HepG2 (cell line): ENCODE measurements around the gene STIMATE. TPM values are rescaled to one million over a fixed set of nuclear protein-coding genes. Genes with fewer than 3 reads are reported as not detected.
A peak's percentile ranks its signal among the peaks of the same experiment; 100 is the strongest.

ENCODE experiments used
- ATAC-seq: fragments of 200-7000 bp; cut with Tn5 transposase; 3 replicates; pipeline ENCODE4 v1.9.1; 2020; ENCODE audit warnings: mild to moderate bottlenecking, moderate library complexity
- BruUV-seq: library from RNA; stranded (reverse); fragments of 400-500 nt; replicated peaks from 2 replicates; lab custom pipeline; 2021; lab: Mats Ljungman, UMichigan
- CTCF ChIA-PET: fragments of 300-600 bp; formaldehyde crosslinking; extraction: SDS; loops from one replicate; lab custom pipeline; 2021; ENCODE audit warnings: low total read pairs, inconsistent platforms, low intra/inter-chr PET ratio; lab: Yijun Ruan, JAX
- POLR2A ChIA-PET: fragments of 350-600 bp; sonication (Branson Sonifier 250); formaldehyde crosslinking; loops from one replicate; lab custom pipeline; 2020; ENCODE audit warnings: antibody characterized with exemption, inconsistent platforms; lab: Yijun Ruan, JAX
- DNase-seq: peaks from one replicate; pipeline ENCODE4 v3.0.0-alpha.2; 2015; ENCODE audit warnings: low spot score
- FAIRE-seq: peaks from 3 replicates; lab custom pipeline; 2011; peaks lifted over from hg19 to GRCh38; lab: Jason Lieb, UNC
- H2AFZ ChIP-seq: one replicate; pipeline ENCODE4 v1.6.1; 2011; ENCODE audit warnings: low read length, inconsistent platforms
- H3K27ac ChIP-seq: fragments of 300-600 bp; 3 replicates; pipeline ENCODE4 v1.8.0; 2011; ENCODE audit warnings: mixed run types, mild to moderate bottlenecking, mixed read lengths, low read length, inconsistent platforms; ENCODE audit not compliant: insufficient read depth; ENCODE audit errors: extremely low read length
- H3K27me3 ChIP-seq, 2 experiments: fragments of 200-600 bp in 1 of 2; 2 replicates in 1 of 2; 3 replicates in 1 of 2; pipeline versions ENCODE4 v1.6.0 to v1.8.0; 2011; ENCODE audit warnings: low read length in 2 of 2, mild to moderate bottlenecking in 2 of 2, moderate library complexity in 2 of 2, inconsistent platforms in 1 of 2; ENCODE audit not compliant: insufficient read depth in 2 of 2, control insufficient read depth in 1 of 2
- H3K36me3 ChIP-seq, 2 experiments: fragments of 200-600 bp in 1 of 2; replicated peaks in 1 of 2; 2 replicates in 1 of 2; 3 replicates in 1 of 2; pipeline versions ENCODE4 v1.5.1 to v1.8.0; 2011; ENCODE audit warnings: low read length in 2 of 2, inconsistent platforms in 1 of 2; ENCODE audit not compliant: insufficient read depth in 2 of 2, control insufficient read depth in 1 of 2
- H3K4me1 ChIP-seq: 2 replicates; pipeline ENCODE4 v1.5.1; 2012; ENCODE audit warnings: low read length, inconsistent platforms; ENCODE audit not compliant: insufficient read depth
- H3K4me2 ChIP-seq: 2 replicates; pipeline ENCODE4 v1.6.0; 2011; ENCODE audit warnings: low read depth, low read length, inconsistent platforms
- H3K4me3 ChIP-seq, 3 experiments: fragments of 200-600 bp in 1 of 3; sonication (generic), shearing (Covaris generic) in 1 of 3; replicated peaks in 1 of 3; 2 replicates each; pipeline ENCODE4 v1.5.1; 2011 to 2016; ENCODE audit warnings: low read length in 3 of 3, inconsistent platforms in 2 of 3, low read depth in 2 of 3, mild to moderate bottlenecking in 2 of 3, control low read depth in 1 of 3, mixed read lengths in 1 of 3; ENCODE audit not compliant: insufficient read depth in 1 of 3
- H3K79me2 ChIP-seq: one replicate; pipeline ENCODE4 v1.6.1; 2011; ENCODE audit warnings: low read length, inconsistent platforms; ENCODE audit not compliant: insufficient read depth
- H3K9ac ChIP-seq: 2 replicates; pipeline ENCODE4 v1.6.0; 2011; ENCODE audit warnings: mild to moderate bottlenecking, low read depth, low read length, inconsistent platforms; ENCODE audit not compliant: insufficient read depth
- H3K9me3 ChIP-seq: 2 replicates; pipeline ENCODE4 v1.5.1; 2012; ENCODE audit warnings: mild to moderate bottlenecking, low read length
- H4K20me1 ChIP-seq: 2 replicates; pipeline ENCODE4 v1.6.0; 2011; ENCODE audit warnings: inconsistent platforms, mild to moderate bottlenecking, low read length, moderate library complexity; ENCODE audit not compliant: insufficient read depth
- ELF1 ChIP-seq: sonication (generic); formaldehyde crosslinking; IDR thresholded peaks from 2 replicates; pipeline ENCODE4 v1.4.0; 2020; ENCODE audit warnings: missing genetic modification reagents
- FIP1L1 ChIP-seq: fragments of 200-400 bp; formaldehyde crosslinking; IDR thresholded peaks from 2 replicates; pipeline ENCODE4 v1.6.1; 2018; ENCODE audit warnings: low read depth, mild to moderate bottlenecking, low read length, moderate library complexity, borderline replicate concordance; ENCODE audit not compliant: insufficient read depth
- KDM2A ChIP-seq: sonication (generic); formaldehyde crosslinking; IDR thresholded peaks from 2 replicates; pipeline ENCODE4 v1.4.0; 2020; ENCODE audit warnings: low read depth, missing genetic modification reagents, borderline replicate concordance
- NFKBIZ ChIP-seq: IDR thresholded peaks from 2 replicates; pipeline ENCODE4 v1.6.1; 2018; ENCODE audit warnings: missing genetic modification reagents, missing compliant biosample characterization
- PAF1 ChIP-seq: IDR thresholded peaks from 2 replicates; pipeline ENCODE4 v1.6.1; 2016; ENCODE audit warnings: missing genetic modification reagents, missing compliant biosample characterization
- PAWR ChIP-seq: sonication (generic); formaldehyde crosslinking; IDR thresholded peaks from 2 replicates; pipeline ENCODE4 v1.4.0; 2020; ENCODE audit warnings: missing genetic modification reagents, mild to moderate bottlenecking, borderline replicate concordance
- PHB2 ChIP-seq: fragments of 450-650 bp; IDR thresholded peaks from 2 replicates; pipeline ENCODE4 v1.6.1; 2018; ENCODE audit not compliant: partially characterized antibody
- POLR2AphosphoS5 ChIP-seq: IDR thresholded peaks from 2 replicates; pipeline ENCODE4 v1.6.1; 2012; ENCODE audit warnings: low read depth, low read length
- SIN3A ChIP-seq: IDR thresholded peaks from 2 replicates; pipeline ENCODE4 v1.6.1; 2011; ENCODE audit warnings: low read depth, mild to moderate bottlenecking, control low read depth, low read length, borderline replicate concordance
- UBTF ChIP-seq: sonication (generic); formaldehyde crosslinking; IDR thresholded peaks from 2 replicates; pipeline ENCODE4 v1.4.0; 2020; ENCODE audit warnings: mild to moderate bottlenecking, missing genetic modification reagents
- ZNF12 ChIP-seq: sonication (generic); formaldehyde crosslinking; IDR thresholded peaks from 2 replicates; pipeline ENCODE4 v1.5.0; 2020; ENCODE audit warnings: missing genetic modification reagents
- ZNF17 ChIP-seq: sonication (generic); formaldehyde crosslinking; IDR thresholded peaks from 2 replicates; pipeline ENCODE4 v1.5.0; 2020; ENCODE audit warnings: mild to moderate bottlenecking, missing genetic modification reagents
- ZNF280B ChIP-seq: sonication (generic); formaldehyde crosslinking; IDR thresholded peaks from 2 replicates; pipeline ENCODE4 v1.5.0; 2020; ENCODE audit warnings: missing genetic modification reagents, mild to moderate bottlenecking, borderline replicate concordance
- ZNF446 ChIP-seq: sonication (generic); formaldehyde crosslinking; IDR thresholded peaks from 2 replicates; pipeline ENCODE4 v1.5.0; 2020; ENCODE audit warnings: mild to moderate bottlenecking, missing genetic modification reagents
- ZNF781 ChIP-seq: sonication (generic); formaldehyde crosslinking; IDR thresholded peaks from 2 replicates; pipeline ENCODE4 v1.5.1; 2020; ENCODE audit warnings: borderline replicate concordance, mild to moderate bottlenecking, missing genetic modification reagents; ENCODE audit errors: not compliant biosample characterization
- WGBS: methylation state at CpG from one replicate; pipeline ENCODE4 v1.1.6; 2017; ENCODE audit warnings: low lambda C conversion rate; 5-methylcytosine and 5-hydroxymethylcytosine counted together
- in situ Hi-C: cut with HindIII; loops from 2 replicates; pipeline ENCODE4 v1.10.0; 2017; ENCODE audit warnings: low pct_unique_long_range_greater_than_20kb; ENCODE audit not compliant: extremely low pct_ligation_motif_present
- intact Hi-C: fragments of 100-400 bp; cut with micrococcal nuclease; formaldehyde crosslinking; loops from one replicate; pipeline ENCODE4 v1.10.0; 2022; ENCODE audit not compliant: unreplicated experiment
- polyA plus RNA-seq, 8 experiments: library from polyadenylated mRNA; depleted of rRNA in 3 of 8; stranded (reverse) in 7 of 8; unstranded in 1 of 8; fragments of >200 nt; fragmentation: Illumina TruSeq in 4 of 8; extraction: Trizol in 4 of 8; gene quantifications; 2 replicates each; pipeline versions ENCODE4 v1.2.1 to v1.2.3, GENCODE V29; 2011 to 2016; ENCODE audit warnings: low read depth in 4 of 8, missing spikeins in 1 of 8, mixed read lengths in 1 of 8; ENCODE audit not compliant: insufficient read depth in 1 of 8
- total RNA-seq, 5 experiments: library from RNA; depleted of rRNA; stranded (reverse); fragments of >200 nt; fragmentation: Illumina TruSeq; extraction: Trizol; gene quantifications; 2 replicates each; pipeline ENCODE4 v1.2.3, GENCODE V29; 2016; ENCODE audit warnings: low read depth in 1 of 5
- TF ChIP-seq, protein P1 (sequence below): sonication (generic); formaldehyde crosslinking; IDR thresholded peaks from 2 replicates; pipeline ENCODE4 v1.9.0; 2021; ENCODE audit warnings: missing genetic modification reagents, mild to moderate bottlenecking, borderline replicate concordance

STIMATE gene
- total and polyA plus RNA-seq, 2 of the 13 experiments (the other 11 are each of a cell fraction or from before 2014, with no cell fraction given) = 5.7 to 11.7 TPM

DNA sequence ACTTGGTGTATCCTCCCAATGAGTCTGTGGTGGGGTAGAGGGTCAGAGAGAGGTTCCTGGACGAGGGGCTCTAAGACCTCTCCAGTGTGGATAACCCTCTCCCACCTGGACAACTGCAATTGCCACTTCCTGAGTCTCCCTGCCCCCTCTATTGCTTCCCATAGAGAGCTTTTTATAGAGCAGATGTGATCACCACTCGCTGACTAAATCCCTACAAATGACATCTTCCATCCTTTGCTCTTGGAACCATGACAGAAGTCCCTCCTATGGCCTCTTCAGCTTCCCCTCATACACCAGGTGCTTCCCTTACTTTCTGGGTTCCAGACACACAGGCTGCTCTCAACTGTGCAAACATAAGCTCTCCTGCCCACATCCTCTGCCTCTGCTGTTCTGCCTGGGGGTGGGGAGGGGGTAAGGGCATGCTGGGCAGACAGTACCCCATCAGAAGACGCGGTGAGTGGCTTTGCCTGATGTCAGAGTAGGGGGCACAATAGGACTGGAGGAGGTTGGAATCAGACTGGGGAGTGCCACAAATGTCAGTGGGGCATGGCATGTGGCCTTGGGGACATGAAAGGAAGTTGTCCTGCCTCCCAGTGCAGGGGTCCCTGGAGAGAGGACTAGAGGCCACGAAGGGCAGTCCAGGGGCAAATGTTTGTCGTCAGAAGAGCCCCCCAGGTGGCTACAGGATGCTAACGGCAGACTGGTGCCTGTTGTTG is 87.5 kb downstream of the STIMATE start (continued):
- no peak for TF ChIP-seq ZNF280B (CRISPR knock-in tag)
- TF ChIP-seq POLR2AphosphoS5 = peak; percentile 47; the same call in 1 of the 2 replicates
- TF ChIP-seq NFKBIZ (CRISPR knock-in tag) = no peak
- no peak for TF ChIP-seq PHB2
- peak; percentile 64; the same call in 1 of the 2 replicates for TF ChIP-seq KDM2A (CRISPR knock-in tag)
- no peak for TF ChIP-seq ZNF781 (CRISPR knock-in tag)
- TF ChIP-seq ZNF17 (CRISPR knock-in tag) = no peak
- TF ChIP-seq ELF1 = no peak

DNA sequence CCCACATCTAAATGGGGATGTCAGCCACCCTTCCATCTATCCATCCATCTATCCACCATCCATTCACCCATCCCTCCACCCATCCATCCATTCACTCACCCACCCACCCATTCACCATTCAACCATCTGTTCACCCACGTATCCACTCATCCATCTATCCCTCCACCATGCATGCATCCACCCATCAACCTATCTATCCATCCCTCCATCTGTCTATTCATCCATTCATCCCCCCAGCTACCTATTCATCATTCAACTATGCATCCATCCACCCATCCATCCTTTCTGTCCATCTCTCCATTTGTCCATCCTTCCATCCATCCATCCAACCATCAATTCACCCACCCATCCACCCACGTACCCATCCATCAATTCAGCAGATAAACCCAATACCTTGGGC is 88.2 kb downstream of the STIMATE start:
- WGBS = 95% methylated on average over 2 of the region's 2 CpGs
- FAIRE-seq (no peak), ATAC-seq (no peak), DNase-seq (no peak)
- in situ Hi-C loops (no loop called here), intact Hi-C loops (no loop called here)
- Histone ChIP-seq H4K20me1 (no peaks in the 10 kb centered on the region), H3K9me3 (no peaks in the 10 kb centered on the region), H2AFZ (no peak overlapping the region), H3K27ac (no peak overlapping the region), H3K4me3 (no peak overlapping the region), H3K79me2 (no peaks in the 10 kb centered on the region), H3K9ac (no peak overlapping the region), H3K4me2 (no peak overlapping the region), H3K27me3 (no peaks in the 10 kb centered on the region), H3K36me3 (peaks cover 6 to 15% of the 10 kb centered on the region in 2 experiments; a peak in 4 of 5 replicates), H3K4me1 (peaks cover 61% of the 10 kb centered on the region)
- POLR2A ChIA-PET = interaction anchor here (0.7 to 6.8 kb wide), 8 partner anchors 9 to 34 kb away, joined by 3 to 70 read pairs (median 6); partner anchors contain the start of gene ITIH3
- no TSS peak for BruUV-seq
- CTCF ChIA-PET = no interaction called here
- TF ChIP-seq SIN3A (no peak), PAWR (CRISPR knock-in tag) (no peak), ZNF12 (CRISPR knock-in tag) (no peak), PAF1 (CRISPR knock-in tag) (peak; percentile 75), FIP1L1 (no peak), ZNF446 (CRISPR knock-in tag) (no peak), UBTF (CRISPR knock-in tag) (0 out of 2 replicates have a peak, but pooled peaks have one; percentile 5)
- TF ChIP-seq, protein P1, sequence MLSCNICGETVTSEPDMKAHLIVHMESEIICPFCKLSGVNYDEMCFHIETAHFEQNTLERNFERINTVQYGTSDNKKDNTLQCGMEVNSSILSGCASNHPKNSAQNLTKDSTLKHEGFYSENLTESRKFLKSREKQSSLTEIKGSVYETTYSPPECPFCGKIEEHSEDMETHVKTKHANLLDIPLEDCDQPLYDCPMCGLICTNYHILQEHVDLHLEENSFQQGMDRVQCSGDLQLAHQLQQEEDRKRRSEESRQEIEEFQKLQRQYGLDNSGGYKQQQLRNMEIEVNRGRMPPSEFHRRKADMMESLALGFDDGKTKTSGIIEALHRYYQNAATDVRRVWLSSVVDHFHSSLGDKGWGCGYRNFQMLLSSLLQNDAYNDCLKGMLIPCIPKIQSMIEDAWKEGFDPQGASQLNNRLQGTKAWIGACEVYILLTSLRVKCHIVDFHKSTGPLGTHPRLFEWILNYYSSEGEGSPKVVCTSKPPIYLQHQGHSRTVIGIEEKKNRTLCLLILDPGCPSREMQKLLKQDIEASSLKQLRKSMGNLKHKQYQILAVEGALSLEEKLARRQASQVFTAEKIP (CRISPR knock-in tag) = no peak
